CD14-positive monocyte (primary cell): Measurements from ENCODE around the gene DPPA3. TPM values are rescaled to one million over a fixed set of nuclear protein-coding genes. Genes with fewer than 3 reads are reported as not detected.
A peak's percentile ranks its signal among the peaks of the same experiment; 100 is the strongest.
"Not testable (repeated sequence)": the region's sequence is repeated elsewhere in the genome, so short reads cannot be mapped to it uniquely, and the experiment has no call there.

Experiments
- DNase-seq, 3 donors: peaks; one replicate each; pipeline ENCODE4 v3.0.0-alpha.2; 2011 to 2022
- H2AFZ ChIP-seq: 2 replicates; pipeline ENCODE4 v1.6.0; 2012; ENCODE audit warnings: mild to moderate bottlenecking, low read depth, low read length, inconsistent platforms; ENCODE audit not compliant: insufficient read depth, poor library complexity, severe bottlenecking
- H3K27ac ChIP-seq, 2 donors: 1 replicate in 1 of 2; 2 replicates in 1 of 2; pipeline ENCODE4 v1.5.1; 2012 to 2013; ENCODE audit warnings: low read length in 2 of 2, control low read depth in 1 of 2, inconsistent platforms in 1 of 2, low read depth in 1 of 2, mild to moderate bottlenecking in 1 of 2
- H3K27me3 ChIP-seq, 2 donors: one replicate each; pipeline versions ENCODE4 v1.6.0 to v1.6.1; 2011 to 2013; ENCODE audit warnings: low read length in 2 of 2; ENCODE audit not compliant: control insufficient read depth in 2 of 2, insufficient read depth in 2 of 2
- H3K36me3 ChIP-seq, 2 donors: replicated peaks in 1 of 2; 1 replicate in 1 of 2; 2 replicates in 1 of 2; pipeline versions ENCODE4 v1.5.1 to v1.6.1; 2012 to 2013; ENCODE audit warnings: low read length in 2 of 2, control low read depth in 1 of 2, inconsistent platforms in 1 of 2, mild to moderate bottlenecking in 1 of 2; ENCODE audit not compliant: insufficient read depth in 2 of 2, control insufficient read depth in 1 of 2
- H3K4me1 ChIP-seq, 2 donors: 1 replicate in 1 of 2; 2 replicates in 1 of 2; pipeline versions ENCODE4 v1.5.1 to v1.6.1; 2012 to 2013; ENCODE audit warnings: low read length in 2 of 2, control low read depth in 1 of 2, inconsistent platforms in 1 of 2, mild to moderate bottlenecking in 1 of 2, moderate library complexity in 1 of 2; ENCODE audit not compliant: insufficient read depth in 2 of 2, control insufficient read depth in 1 of 2
- H3K4me2 ChIP-seq: replicated peaks from 2 replicates; pipeline ENCODE3; 2012; ENCODE audit warnings: low read length, moderate library complexity, mild to moderate bottlenecking; ENCODE audit not compliant: poor library complexity, severe bottlenecking; ENCODE audit errors: extremely low read depth
- H3K4me3 ChIP-seq, 3 experiments: fragments of 200-600 bp in 1 of 3; sonication (generic) in 1 of 3; replicated peaks in 1 of 3; 1 replicate in 2 of 3; 2 replicates in 1 of 3; pipeline ENCODE4 v1.5.1; 2011 to 2013; ENCODE audit warnings: low read length in 3 of 3, mild to moderate bottlenecking in 3 of 3, control low read depth in 2 of 3, low read depth in 2 of 3, inconsistent platforms in 1 of 3, moderate library complexity in 1 of 3
- H3K79me2 ChIP-seq: 2 replicates; pipeline ENCODE4 v1.6.0; 2012; ENCODE audit warnings: mild to moderate bottlenecking, control low read depth, inconsistent platforms, low read length, moderate library complexity; ENCODE audit not compliant: insufficient read depth
- H3K9ac ChIP-seq: 2 replicates; pipeline ENCODE4 v1.6.0; 2017; ENCODE audit warnings: low read length, mild to moderate bottlenecking; ENCODE audit not compliant: insufficient read depth, poor library complexity, severe bottlenecking
- H3K9me3 ChIP-seq, 2 donors: replicated peaks in 1 of 2; 1 replicate in 1 of 2; 2 replicates in 1 of 2; pipeline versions ENCODE4 v1.5.1 to v1.6.1; 2012 to 2013; ENCODE audit warnings: low read length in 2 of 2, control low read depth in 1 of 2; ENCODE audit not compliant: control insufficient read depth in 1 of 2, insufficient read depth in 1 of 2
- H4K20me1 ChIP-seq: 2 replicates; pipeline ENCODE4 v1.6.0; 2012; ENCODE audit warnings: mild to moderate bottlenecking, low read length, control low read depth, moderate library complexity; ENCODE audit not compliant: insufficient read depth
- H3K27ac Mint-ChIP-seq, 7 donors: one replicate each; pipeline ENCODE4 v1.8.0; 2020; ENCODE audit warnings: mild to moderate bottlenecking in 7 of 7, mixed read lengths in 7 of 7, moderate library complexity in 6 of 7, inconsistent platforms in 2 of 7
- H3K27me3 Mint-ChIP-seq, 3 donors: one replicate each; pipeline ENCODE4 v1.8.0; 2021 to 2022; ENCODE audit warnings: low read depth in 3 of 3, mild to moderate bottlenecking in 3 of 3, mixed read lengths in 3 of 3, moderate library complexity in 3 of 3, inconsistent platforms in 1 of 3
- H3K36me3 Mint-ChIP-seq, 2 donors: one replicate each; pipeline ENCODE4 v1.8.0; 2020; ENCODE audit warnings: mixed read lengths in 2 of 2, inconsistent platforms in 1 of 2, mild to moderate bottlenecking in 1 of 2
- H3K4me1 Mint-ChIP-seq: one replicate; pipeline ENCODE4 v1.8.0; 2020; ENCODE audit warnings: mild to moderate bottlenecking, mixed read lengths
- H3K4me3 Mint-ChIP-seq, 2 donors: one replicate each; pipeline ENCODE4 v1.8.0; 2020; ENCODE audit warnings: mild to moderate bottlenecking in 2 of 2, mixed read lengths in 2 of 2, moderate library complexity in 1 of 2
- H3K9me3 Mint-ChIP-seq, 7 donors: one replicate each; pipeline ENCODE4 v1.8.0; 2020 to 2022; ENCODE audit warnings: mixed read lengths in 7 of 7, mild to moderate bottlenecking in 6 of 7, moderate library complexity in 6 of 7, inconsistent platforms in 2 of 7
- CTCF ChIP-seq: fragments of 200-600 bp; IDR thresholded peaks from one replicate; pipeline ENCODE4 v1.8.0; 2022; ENCODE audit warnings: antibody characterized with exemption, mild to moderate bottlenecking
- WGBS: methylation state at CpG from one replicate; pipeline ENCODE4 v1.1.5; 2013; ENCODE audit warnings: missing lambda C conversion rate; ENCODE audit not compliant: insufficient coverage; 5-methylcytosine and 5-hydroxymethylcytosine counted together
- intact Hi-C, 2 donors: fragments of 100-400 bp; cut with micrococcal nuclease; formaldehyde crosslinking; loops; one replicate each; pipeline versions ENCODE4 v1.15.0 to v1.15.1; 2023
- polyA plus RNA-seq, 3 donors: library from polyadenylated mRNA; depleted of rRNA in 1 of 3; unstranded in 2 of 3; stranded (reverse) in 1 of 3; fragments of 300-500 nt in 2 of 3; fragments of >200 nt in 1 of 3; fragmentation: Illumina TruSeq in 2 of 3; gene quantifications; 1 replicate in 2 of 3; 2 replicates in 1 of 3; pipeline ENCODE4 v1.2.3, GENCODE V29; 2012 to 2021

DPPA3 gene
- polyA plus RNA-seq, 3 donors, result not detected

DNA sequence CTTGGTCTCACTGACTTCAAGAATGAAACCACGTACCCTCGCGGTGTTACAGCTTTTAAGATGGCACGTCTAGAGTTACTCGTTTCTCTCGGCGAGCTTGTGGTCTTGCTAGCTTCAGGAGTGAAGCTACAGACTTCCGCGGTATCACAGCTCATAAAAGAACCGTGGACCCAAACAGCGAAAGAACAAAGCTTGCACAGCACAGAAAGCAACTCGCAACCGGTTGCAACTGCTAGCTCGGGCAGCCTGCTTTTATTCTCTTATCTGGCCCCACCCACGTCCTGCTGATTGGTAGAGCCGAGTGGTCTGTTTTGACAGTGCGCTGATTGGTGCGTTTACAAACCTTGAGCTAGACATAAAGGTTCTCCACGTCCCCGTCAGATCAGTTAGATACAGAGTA, 40.2 kb downstream of the DPPA3 start:
- no peak overlapping the region for H3K4me2 ChIP-seq
- no peaks in the 10 kb centered on the region for H3K9me3 ChIP-seq
- Mint-ChIP-seq H3K36me3 (no peaks in the 10 kb centered on the region), H3K4me1 (peaks cover 50% of the 10 kb centered on the region), H3K9me3 (peaks cover 0 to 3% (median 0%) of the 10 kb centered on the region in 7 donors), H3K27ac (no peak overlapping the region), H3K4me3 (no peak overlapping the region), H3K27me3 (peaks cover 0 to 2% (median 0%) of the 10 kb centered on the region in 3 donors)
- no peaks in the 10 kb centered on the region for H3K79me2 ChIP-seq
- no peak overlapping the region for H2AFZ ChIP-seq
- no peaks in the 10 kb centered on the region for H4K20me1 ChIP-seq
- TF ChIP-seq CTCF, result no peak
- H3K27ac ChIP-seq, result no peak overlapping the region
- intact Hi-C loops, result no loop called here
- H3K9ac ChIP-seq, result no peak overlapping the region
- no peak for DNase-seq
- peaks cover 24 to 39% of the 10 kb centered on the region in 2 donors for H3K4me1 ChIP-seq
- H3K4me3 ChIP-seq, result no peak overlapping the region
- 90% methylated on average over 19 of the region's 20 CpGs for WGBS
- H3K36me3 ChIP-seq, result no peaks in the 10 kb centered on the region
- no peaks in the 10 kb centered on the region for H3K27me3 ChIP-seq

GRCh38 chr12:7751941-7752922, 41.0 kb downstream of the DPPA3 start:
- H3K36me3 Mint-ChIP-seq, H3K79me2 ChIP-seq, intact Hi-C loops, H4K20me1 ChIP-seq, H3K27me3 ChIP-seq, H3K9ac ChIP-seq, H2AFZ ChIP-seq, H3K27me3 Mint-ChIP-seq, H3K9me3 ChIP-seq, H3K27ac ChIP-seq, H3K4me3 ChIP-seq, H3K4me2 ChIP-seq, H3K9me3 Mint-ChIP-seq, H3K36me3 ChIP-seq: not testable (repeated sequence)
- peak; percentile 4 to 44 (median 6) for DNase-seq
- H3K4me1 ChIP-seq, result peaks cover 24 to 31% of the 10 kb centered on the region in 2 donors
- Mint-ChIP-seq H3K4me1 (peaks cover 46% of the 10 kb centered on the region), H3K27ac (peak overlapping the region in 1 of 7 donors; percentile 2), H3K4me3 (peak overlapping the region in 1 of 2 donors; percentile 80)
- 77% methylated on average over 29 of the region's 48 CpGs for WGBS

DNA sequence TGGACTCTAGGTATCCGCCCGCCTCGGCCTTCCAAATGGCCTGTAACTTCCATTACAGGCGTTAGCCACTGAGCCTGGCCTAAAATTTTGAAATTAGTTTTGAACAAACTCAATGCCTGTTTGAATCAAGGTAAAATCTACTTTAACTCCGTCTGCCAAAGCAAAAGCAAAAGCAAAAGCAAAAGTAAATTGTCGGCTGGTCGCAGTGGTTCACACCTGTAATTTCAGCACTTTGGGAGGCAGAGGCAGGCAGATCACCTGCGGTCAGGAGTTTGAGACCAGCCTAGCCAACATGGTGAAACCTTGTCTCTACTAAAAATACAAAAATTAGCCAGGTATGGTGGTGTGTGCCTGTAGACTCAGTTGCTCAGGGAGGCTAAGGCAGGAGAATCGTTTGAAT, 44.4 kb downstream of the DPPA3 start:
- H3K27me3 Mint-ChIP-seq, intact Hi-C loops, H3K36me3 ChIP-seq, H3K27me3 ChIP-seq, H3K36me3 Mint-ChIP-seq, DNase-seq, H3K9me3 ChIP-seq, H3K4me2 ChIP-seq, H3K27ac Mint-ChIP-seq, H3K27ac ChIP-seq, H3K4me3 ChIP-seq, H3K9ac ChIP-seq, H4K20me1 ChIP-seq, H3K79me2 ChIP-seq, H3K9me3 Mint-ChIP-seq: not testable (repeated sequence)
- peak overlapping the region; percentile 29 for H2AFZ ChIP-seq
- H3K4me3 Mint-ChIP-seq, result peak overlapping the region; percentile 45 to 55
- peaks cover 48% of the 10 kb centered on the region for H3K4me1 Mint-ChIP-seq
- 77% methylated on average over 8 of the region's 9 CpGs for whole genome bisulfite sequencing
- peaks cover 34 to 36% of the 10 kb centered on the region in 2 donors for H3K4me1 ChIP-seq
